ENCODE measurements around the gene SEMA4G.

DNA sequence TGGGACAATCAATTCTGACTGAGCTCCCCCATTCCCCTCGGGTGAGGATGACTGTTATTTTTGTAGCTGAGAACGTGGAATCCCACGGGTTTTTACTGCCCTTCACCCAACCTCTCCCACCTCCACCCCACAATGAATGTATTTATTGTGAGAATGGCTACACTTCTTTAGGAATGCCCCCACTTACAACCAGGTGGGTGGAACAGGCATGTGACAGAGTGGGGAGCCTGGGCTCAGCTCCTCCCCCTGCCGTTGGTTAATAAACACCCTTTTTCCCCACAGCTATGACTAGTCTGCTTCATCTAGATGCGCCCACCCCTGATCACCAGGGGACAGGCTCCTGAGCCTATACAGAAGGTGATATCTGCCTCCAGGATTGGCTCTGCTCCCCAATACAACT lies 16.0 kb downstream of the SEMA4G start:
- no peak for TF ChIP-seq ESRRA (IDR thresholded peaks at IDR 0.05; ENCODE audit: borderline replicate concordance, low read length)
- no peak for TF ChIP-seq NR3C1 (IDR thresholded peaks at IDR 0.05)
- no peak for TF ChIP-seq CTCF (IDR thresholded peaks at IDR 0.05)
- no peak for TF ChIP-seq CBX2 (IDR thresholded peaks at IDR 0.05; ENCODE audit: borderline replicate concordance, low read depth)
- no peak for TF ChIP-seq MYC (IDR thresholded peaks at IDR 0.05; ENCODE audit: borderline replicate concordance, low read length)
- TF ChIP-seq FOSL2 (IDR thresholded peaks at IDR 0.05), result no peak
- TF ChIP-seq FOSL2 (CRISPR knock-in tag; IDR thresholded peaks at IDR 0.05), result no peak
- no peak for TF ChIP-seq USF2 (IDR thresholded peaks at IDR 0.05)
- TF ChIP-seq MAX (IDR thresholded peaks at IDR 0.05), result no peak
- TF ChIP-seq POLR2A (IDR thresholded peaks at IDR 0.05; ENCODE audit: low read length), result no peak
- TF ChIP-seq RARB (CRISPR knock-in tag; IDR thresholded peaks at IDR 0.05), result no peak
- TF ChIP-seq RAD21 (conservative IDR thresholded peaks at IDR 0.05 in 1 of 2, IDR thresholded peaks at IDR 0.05 in 1 of 2), result no peak
- no peak for TF ChIP-seq JUNB (IDR thresholded peaks at IDR 0.05)
- no peak for TF ChIP-seq EP300 (IDR thresholded peaks at IDR 0.05)
- no peak for TF ChIP-seq MAFK (IDR thresholded peaks at IDR 0.05; ENCODE audit: partially characterized antibody)

Measured in A549 (cell line).